ENCODE measurements around the gene ZBTB7A.

Gene ZBTB7A

DNA sequence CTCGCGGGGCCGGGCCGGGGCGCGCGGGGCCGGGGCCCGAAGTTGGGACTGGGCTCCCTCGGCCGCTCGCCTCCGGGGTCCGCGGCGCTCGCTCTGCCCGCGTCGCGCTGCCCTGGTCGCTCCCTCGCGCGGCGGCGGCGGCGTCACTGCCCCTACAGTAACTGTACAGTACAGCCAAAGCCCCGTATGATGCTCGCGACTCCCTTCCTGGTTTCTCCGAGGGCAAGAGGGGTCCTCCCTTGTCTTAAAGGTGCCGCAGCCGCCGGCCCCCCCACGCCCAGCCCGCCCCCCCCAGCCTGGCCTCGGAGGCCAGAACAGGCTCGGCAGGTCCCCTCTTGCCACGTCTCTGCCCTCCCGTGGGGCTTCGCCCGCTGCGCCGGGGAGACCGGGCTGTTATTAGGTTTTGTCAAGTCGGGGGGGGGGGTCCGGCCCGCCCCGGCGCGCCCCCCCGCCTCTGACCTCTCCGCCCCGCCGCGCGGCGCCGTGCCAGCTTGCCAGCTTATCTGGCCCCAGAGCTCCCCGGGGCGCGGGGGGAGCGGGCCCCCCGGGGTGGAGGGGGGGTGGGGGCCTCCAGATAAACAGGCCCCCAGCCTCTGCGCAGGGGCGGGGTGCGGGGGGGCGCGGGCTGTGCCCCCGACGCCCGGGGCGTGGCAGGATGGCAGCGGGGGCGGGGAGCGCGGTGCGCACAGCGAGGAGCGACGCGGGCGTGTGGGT lies at the start of gene ZBTB7A:
ZBTB7A (minus strand) TSS at position 218 of the 714 bp plus-strand sequence. CDS start 11,667 bp downstream, outside the sequence.
- DNase-seq (ENCODE audit: low spot score) = no peak

DNA sequence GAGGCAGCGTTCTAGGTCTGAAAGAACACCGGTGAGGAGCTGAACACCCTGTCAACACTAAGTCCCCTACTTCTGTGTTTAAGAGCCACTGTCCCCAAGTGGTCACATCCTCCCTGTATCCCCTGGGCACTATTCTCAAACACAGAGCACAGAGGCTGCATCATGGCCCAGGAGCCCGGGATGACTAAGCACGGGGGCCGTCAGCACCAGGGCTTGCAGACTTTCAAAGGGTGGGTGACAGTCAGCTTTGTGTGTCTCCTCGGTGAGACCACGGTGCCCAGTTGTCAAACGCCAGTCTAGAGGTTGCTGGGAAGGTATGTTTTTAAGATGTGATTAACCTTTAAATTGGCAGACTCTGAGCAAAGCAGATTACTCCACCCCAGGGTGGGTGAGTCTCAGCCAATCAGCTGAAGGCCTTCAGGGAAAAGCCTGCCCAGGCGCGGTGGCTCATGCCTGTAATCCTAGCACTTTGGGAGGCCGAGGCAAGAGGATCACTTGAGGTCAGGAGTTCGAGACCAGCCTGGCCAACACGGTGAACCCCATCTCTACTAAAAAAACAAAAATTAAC lies 49.2 kb upstream of the ZBTB7A start:
- no peak for DNase-seq (ENCODE audit: low spot score)

DNA sequence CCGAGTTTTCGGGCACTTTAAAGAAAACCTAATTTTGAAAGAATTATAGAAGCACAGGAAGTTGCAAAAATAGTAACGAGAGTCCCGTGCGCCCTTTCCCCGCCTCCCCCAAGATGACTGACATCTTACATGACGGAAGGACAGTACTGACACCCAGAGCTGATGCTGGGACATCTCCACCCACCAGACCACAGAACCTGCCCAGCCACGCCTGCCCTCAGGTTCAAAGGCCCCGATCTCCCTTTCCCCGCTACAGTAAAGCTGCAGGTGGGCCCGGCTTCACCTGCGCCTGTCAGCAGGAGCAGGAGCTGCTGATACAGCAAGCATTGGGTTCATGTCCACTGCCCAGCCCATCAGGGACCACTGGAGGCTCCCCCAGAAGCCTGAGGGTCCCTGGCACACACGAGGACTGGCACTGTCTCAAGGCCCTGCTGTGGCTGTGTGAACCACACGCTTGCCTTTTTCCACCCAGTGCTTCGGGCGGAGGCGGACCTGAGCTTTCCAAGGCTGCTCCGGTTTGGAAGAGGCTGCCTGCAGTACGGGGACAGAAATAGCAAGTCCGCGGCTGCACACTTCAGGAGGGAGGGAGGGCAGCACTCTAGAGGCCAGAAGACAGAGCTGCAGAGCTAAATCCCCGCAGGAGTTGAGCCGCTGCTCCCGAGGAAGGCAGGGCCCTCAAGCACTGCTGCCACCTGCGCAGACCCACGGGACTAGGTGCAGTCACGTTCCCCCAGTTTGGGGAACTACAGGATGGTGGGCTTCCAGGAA lies 48.5 kb upstream of the ZBTB7A start:
- no peak for DNase-seq (ENCODE audit: low spot score)

DNA sequence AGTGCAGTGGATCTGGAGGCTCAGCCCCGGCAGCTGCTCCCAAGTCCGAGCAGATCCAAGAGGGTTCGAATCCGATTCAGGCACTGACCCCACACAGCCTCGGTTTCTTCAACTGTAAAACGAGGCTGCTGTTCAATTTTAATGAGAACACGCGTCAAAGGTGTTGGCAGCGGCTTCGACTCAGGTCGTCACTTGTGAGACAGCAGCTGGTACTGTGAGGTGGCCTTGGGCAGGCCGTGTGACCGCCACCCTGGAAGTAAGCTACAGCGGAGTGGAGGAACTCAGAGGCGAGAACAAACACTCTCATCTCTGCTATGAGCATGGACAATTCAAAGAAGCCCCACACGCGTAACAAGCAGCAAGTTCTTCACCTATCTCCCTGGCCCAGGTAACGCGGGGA lies 47.5 kb upstream of the ZBTB7A start:
- no peak for DNase-seq (ENCODE audit: low spot score)

DNA sequence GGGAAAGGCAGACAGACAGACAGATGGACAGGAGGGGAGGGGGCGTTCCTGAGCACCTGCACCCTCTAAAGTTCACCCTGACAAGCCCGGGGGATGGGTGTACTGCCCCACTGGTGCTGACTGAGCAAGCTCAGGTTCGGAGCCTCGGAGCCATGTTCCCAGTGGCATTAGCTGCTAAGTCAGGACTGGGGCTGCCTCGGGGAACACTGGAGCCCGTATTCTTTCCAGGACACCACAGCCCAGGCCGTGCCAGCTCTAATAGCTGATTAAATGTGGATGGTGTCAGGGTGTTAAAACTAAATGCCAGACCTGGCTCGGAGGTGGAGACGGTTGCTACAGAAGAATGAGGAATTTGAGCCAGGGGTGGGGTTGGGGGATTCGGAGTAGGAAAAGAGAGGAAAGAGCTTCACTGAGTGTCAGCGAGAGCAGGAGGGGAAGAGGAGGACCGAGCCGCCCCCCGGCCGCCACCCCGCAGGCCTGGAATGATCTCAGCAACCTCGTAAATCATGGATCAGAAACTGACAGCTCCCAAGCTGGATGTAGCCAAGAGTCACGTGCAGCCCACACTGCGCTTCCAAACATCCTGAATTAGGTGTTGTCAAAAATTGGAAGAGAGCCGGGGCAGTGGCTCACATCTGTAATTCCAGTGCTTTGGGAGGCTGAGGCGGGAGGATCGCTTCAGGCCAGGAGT lies 46.8 kb upstream of the ZBTB7A start:
- DNase-seq (ENCODE audit: low spot score) = no peak

DNA sequence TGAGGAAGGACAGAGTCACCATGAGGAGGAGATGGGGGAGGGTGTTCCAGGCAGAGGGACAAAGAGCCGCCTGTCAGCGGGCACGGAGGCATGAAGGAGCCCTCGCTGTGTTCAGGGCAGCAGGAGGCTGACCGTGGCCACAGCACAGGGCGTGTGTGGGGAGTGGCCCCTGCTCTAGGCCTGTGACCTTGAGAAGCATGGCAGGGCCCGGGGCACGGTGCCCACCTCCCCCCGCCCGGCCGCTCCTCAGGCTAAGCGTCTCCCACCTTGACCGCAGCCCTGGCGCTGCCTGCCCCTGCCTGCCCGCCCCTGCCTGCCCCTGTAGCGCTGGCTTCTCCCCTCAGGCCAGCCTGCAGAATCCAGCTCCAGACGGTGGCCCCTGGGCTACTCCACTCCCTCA lies 45.7 kb upstream of the ZBTB7A start:
- no peak for DNase-seq (ENCODE audit: low spot score)

DNA sequence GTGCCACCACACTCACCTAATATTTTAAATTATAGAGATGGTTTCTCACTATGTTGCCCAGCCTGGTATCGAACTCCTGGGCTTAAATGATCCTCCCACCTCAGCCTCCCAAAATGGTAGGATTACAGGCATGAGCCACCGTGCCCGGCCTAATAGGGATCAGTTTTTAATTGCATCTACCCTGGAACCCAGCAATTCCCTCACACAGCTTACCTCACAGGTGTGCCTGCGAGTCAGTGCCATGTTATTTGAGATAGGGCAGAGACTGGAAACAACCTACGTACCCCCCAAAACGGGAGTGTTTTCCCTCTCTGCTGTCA lies 42.9 kb upstream of the ZBTB7A start:
- DNase-seq (ENCODE audit: low spot score) = no peak

DNA sequence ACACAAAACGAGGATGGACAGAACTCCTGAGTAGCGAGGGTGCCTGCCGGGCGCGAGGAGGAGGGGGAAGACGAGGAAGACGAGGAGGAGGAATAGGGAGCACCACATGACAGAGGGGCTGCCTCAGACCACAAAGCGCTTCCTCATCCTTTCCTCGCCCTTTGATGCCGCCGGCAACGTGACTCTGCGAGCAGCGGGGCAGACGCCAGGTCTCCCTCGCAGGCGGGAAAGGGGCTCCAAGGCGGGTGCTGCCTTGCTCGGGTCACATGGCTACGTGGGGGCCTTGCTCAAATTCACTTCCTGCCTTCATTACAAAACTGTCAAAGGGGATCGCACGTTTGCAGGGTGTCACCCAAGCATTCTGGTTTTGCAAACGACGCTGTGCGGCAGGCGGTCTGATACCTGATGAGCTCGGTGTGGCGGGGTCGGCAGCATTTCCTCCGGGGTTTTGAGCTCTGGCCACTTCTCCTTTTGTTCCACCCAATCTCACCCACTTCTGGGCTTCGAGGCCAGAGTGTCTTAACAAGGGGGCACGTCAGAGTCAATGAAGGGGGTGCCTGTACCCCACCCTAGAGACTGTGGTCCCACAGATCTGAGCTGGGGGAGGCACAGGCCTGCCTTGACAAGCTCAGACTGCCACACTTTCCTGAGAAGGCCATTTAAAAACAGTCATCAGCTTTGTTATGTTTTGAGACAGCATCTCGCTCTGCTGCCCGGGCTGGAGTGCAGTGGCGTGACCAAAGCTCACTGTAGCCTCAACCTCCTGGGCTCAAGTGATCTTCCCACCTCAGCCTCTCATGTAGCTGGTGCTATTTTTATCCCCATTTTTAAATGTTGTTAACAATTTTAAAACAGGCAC lies 42.3 kb upstream of the ZBTB7A start:
- no peak for DNase-seq (ENCODE audit: low spot score)

DNA sequence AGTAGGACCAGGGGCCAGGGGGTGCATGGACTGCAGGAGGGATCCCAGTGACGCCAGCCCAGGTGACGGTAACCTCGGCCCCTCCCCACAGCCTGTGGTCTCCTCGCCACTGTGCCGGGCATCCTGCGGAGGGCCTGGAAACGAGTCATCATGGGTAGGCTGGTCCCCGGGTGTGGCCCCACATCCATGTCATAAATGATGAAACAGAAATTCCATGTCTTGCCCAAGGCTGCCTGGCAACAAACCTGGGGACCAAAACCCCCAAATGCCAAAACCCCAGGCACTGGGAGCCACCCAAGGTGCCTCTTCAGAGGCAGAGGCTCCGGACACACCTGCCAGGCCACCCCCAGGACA lies 36.4 kb upstream of the ZBTB7A start:
- no peak for DNase-seq (ENCODE audit: low spot score)

DNA sequence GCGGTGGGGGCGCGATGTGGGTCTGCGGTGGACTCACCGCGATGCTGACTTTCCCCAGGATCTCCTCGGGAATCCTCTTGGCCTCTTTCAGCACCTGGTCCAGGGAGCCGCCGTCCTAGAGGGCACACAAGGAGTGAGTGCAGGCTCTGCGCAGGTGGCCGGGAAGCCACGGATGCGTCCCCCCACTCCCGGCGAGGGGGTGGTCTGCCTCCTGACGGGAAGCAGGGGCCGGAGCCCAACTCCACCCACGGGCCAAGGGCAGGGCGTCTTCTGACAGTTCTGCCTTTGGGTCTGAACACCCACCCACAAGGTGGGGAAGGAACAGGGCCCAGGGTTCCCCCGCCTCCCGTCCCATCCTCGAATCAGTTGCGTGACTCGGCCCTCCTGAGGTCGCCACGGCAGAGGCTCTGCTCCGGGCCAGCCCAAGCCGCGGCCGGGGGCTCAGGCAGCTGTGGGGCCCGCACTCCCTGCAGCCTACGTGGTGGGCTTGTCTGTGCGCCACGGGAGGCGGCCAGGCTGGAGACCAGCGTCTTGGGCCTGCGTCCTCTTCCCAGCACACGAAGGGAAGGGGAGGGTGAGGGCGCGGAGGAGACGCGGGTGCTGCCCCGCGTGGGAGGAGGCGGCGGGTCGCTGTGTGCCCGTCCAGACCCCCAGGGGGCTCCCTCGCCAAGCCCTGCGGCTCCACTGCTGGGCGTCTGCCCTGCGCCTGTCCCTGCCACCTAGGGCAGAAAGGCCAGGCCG lies 35.8 kb upstream of the ZBTB7A start:
- DNase-seq (ENCODE audit: low spot score) = no peak

DNA sequence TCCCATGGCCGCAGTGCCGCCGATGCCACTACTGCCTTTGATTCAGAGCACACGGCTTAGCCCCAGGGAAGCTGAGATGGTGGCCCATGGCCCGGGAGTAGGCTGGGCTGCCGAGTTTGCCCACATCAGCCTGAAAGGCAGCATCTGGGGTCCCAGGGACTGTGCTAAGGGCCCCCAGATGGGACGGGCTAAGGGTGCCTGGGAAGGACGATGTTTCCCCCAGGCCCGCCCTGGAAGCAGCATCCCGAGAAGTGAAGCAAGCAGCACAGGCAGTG lies 34.7 kb upstream of the ZBTB7A start:
- DNase-seq (ENCODE audit: low spot score) = no peak

DNA sequence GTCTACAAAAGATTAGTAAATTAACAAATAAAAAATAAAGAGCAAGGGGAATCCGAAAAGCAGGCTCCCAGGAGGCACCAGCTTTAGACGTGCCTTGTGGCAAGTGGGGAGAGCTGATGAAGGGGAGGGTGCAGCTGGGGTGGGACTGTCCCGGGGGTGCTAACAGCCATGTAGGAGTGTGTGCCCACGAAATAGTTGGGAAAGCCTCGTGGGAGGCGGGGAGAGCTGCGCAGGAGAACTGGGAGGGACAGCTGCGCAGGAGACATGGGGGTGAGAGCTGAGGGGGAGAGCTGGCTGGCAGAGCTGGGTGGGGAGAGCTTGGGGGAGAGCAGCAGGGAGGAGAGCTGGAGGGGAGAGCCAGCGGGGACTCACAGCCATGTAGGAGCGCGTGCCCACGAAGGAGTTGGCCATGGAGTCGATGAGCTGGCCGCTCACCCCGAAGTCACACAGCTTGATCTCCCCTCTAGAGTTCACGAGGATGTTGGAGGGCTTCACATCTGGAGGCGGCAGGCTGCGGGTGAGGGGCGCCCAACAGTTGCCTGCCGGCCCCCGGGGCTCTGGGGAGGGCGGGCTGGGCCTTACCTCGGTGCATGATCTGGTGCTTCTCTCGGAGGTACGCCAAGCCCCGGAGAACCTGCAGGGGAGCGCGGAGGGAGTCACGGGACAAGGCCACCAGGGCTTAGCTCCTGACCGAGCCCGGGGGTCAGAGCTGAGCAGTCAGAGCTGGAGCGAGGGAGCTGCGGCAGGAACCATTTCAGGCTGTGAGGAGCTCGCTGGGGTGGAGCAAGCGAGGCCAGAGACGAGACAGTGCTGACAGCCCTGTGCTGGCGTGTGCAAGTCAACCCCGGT lies 34.2 kb upstream of the ZBTB7A start:
- no peak for DNase-seq (ENCODE audit: low spot score)

DNA sequence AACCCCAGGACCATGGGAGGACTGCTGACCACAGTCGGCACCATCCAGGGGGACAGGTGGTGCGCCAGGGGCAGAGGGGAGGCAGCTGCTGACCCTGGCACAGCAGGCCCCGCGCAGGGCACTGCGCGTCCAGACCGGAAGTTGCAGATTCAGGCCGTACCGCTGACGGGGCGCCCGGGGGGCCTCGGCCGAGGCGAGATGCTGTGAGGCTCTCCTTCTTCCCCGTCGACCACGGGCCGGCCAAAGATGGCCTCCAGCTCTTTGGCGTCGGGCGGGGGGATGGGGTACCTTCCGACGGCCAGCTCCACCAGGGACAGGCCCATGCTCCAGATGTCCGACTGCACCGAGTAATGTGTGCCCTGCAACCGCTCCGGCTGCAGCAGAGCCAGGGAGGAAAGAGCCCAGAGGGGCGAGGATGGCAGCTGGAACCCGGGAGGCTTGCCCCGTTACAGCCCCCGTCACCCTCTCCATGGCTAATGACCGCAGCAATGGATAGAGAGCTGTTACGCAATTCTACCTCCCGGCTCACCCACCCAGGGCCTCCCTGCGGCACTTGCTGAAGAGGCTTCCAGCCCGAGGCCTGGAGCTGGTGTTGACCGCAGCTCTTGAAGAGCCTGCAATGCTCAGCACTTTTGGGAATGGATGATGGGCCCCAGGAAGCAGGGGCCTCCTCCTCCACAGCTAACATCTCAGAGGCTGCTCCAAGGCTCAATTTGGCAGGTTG lies 32.5 kb upstream of the ZBTB7A start:
- no peak for DNase-seq (ENCODE audit: low spot score)

DNA sequence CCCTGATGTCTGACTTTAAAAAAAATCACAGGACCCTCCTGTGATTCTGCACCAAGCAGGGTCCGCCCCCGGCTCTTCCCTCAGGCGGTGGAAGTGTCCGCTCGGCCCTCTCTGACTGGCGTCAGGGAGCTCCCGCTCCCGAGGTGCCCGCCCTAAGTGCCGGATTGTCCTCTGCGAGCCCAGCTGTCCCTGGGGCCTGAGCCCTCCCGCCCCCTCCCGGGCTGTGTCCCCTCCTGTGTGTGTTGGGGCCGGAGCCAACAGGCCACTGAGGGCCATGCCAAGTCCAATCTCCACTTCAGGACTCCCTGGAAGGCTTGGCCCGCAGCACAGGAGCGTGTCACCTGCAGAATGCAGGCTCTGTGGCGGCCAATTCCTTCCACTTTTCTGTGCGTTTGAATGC lies 31.8 kb upstream of the ZBTB7A start:
- no peak for DNase-seq (ENCODE audit: low spot score)

DNA sequence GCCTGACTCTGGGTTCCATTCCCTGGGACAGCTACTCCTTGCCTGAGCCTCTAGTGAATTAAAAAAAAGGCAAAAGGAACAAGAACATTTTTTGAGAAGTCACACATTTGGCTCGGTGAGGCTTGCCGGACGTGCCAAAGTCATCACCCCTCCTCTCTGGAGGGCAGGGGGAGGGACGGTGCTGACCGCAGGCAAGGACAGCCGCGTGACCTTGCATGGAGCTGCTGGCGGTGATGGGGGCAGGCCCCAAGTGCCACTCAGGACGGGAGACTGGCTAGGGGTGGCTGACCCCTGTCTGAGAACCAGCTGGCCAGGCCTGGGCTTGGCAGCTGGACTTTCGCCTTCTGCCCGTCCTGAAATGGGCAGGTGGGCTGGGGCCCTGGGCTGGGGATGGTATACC lies 30.8 kb upstream of the ZBTB7A start:
- no peak for DNase-seq (ENCODE audit: low spot score)

DNA sequence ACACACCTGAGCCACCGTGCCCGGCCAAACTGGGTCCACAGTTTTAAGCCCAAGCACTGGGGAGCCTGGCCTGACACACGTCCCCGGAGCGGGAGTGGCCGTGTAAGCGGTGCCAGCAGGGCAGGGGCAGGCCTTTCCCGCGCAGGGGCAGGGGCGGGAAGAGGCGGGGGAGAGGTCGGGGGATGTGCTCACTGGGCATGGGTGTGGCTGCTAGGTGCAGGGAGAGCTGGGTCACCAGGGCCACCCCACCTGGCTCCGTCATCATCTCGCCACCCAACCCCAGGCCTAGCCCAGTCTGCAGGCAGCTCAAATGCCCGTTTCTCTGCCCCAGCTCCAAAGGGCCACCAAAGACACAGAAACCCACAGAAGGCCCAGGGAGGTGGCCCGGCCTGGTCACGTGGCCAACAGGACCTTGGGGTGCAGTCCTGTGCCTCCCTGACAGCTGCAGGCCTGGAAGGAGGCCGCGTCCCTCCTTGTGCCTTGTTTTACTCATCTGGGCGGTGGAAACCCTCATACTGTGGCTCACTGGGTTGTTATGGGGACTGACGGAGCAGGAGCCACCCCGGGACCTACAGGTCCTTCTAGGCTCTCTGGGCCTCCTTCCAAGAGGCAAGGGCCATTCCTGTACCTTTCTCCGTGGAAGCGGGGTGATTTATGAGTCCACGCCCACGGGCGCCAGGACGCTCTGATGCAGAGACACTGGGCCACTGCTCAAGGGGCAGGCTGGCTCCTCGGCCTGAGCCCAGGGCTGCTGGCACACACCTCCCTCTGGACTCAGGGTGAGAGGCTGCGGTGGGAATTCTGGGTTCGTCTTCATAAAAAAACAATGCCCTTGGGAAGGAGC lies 29.6 kb upstream of the ZBTB7A start:
- no peak for DNase-seq (ENCODE audit: low spot score)

DNA sequence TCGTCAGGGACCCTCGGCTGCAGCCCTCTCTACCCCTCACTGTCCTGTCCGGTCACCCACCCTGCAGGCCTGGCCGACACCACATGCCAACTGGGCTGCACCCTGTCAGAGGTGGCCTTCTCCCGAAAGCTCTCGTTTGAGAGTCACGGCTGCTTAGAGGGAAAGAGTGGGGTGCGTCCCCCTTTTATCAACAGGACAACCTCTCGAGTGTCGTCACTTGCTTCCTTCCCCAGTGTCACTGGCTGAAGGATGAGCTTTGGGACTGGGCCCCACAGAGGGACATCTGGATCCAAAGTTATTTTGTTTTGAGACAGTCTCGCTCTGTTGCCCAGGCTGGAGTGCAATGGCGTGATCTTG lies 28.8 kb upstream of the ZBTB7A start:
- no peak for DNase-seq (ENCODE audit: low spot score)

DNA sequence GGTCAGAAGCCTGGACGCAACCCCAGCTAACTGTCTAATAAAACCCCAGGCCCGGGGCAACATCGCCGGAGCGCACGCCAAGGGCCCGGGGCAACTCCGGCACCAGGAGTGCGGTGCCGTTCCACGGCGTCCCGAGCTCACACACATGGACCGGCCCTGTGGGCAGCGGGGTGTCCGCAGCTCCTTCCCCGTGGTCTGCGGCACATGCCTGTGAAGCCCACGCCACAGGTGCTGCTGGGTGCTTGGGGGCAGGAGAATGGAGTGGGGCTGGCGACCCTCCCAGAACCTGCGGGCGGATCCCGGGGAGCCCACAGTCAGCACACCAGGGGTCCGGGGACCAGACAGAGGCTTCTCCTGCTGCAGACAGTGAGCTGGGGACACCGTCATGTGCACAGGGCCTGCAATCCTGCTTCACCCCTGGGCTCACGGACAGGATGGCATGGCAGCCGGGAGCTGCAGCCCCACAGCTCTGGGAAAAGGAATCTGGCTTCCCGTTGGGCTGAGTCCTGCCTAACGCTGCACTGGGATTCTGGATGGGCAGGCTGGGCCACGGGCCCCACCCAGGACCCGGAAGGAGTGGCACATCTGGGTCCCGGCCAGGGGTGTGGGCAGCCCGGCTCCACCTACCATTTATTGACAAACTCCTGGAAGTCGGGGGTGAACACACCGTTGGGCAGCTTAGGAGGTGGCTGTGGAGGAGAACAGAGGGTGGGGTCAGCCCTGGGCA lies 28.2 kb upstream of the ZBTB7A start:
- DNase-seq (ENCODE audit: low spot score) = no peak

DNA sequence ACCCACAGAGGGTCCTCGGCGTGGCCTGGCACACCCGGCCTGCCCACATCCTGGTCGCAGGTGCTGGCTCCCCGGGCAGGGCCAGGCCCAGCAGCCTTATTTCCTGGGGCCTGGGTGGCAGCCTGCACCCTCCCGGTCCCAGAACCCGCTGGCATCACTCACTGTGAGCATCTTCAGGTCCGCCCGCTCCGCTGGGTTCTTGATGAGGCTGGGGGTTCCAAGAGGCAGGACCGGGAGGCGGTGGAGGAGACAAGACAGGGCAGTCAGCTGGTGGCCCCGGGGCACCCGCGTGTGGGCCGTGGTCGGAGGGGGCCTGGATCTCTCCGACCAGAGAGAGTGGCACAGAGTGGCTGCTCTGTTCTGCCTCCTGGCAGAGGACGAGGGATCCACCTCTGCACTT lies 27.6 kb upstream of the ZBTB7A start:
- DNase-seq (ENCODE audit: low spot score) = no peak
